ENCODE results near the gene ZNF157.

DNA sequence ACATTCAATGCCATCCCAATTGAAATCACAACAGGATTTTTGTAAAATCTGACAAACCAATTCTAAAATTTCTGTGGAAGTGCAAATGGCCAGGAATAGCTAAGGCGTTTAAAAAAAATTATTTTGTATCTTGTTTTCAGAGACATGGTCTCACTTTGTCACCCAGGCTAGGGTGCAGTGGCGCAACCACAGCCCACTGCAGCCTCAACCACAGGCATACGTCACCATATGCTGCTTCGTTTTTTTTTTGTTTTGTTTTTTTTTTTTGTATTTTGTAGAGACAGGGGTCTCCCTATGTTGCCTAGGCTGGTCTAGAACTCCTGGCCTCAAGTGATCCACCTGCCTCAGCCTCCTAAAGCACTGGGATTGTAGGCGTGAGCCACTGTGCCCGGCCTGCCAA is 88.2 kb downstream of the ZNF157 start:
- no peak for TF ChIP-seq CTCF (conservative IDR thresholded peaks at IDR 0.05; ENCODE audit: low read depth, low read length)
- TF ChIP-seq EZH2 (IDR thresholded peaks at IDR 0.05; ENCODE audit: low read length, unreplicated experiment): no peak

Measured in PC-3 (cell line).